Left cardiac atrium (tissue), 4 donors: ENCODE data around the gene SNX8. TPM values are rescaled to one million over a fixed set of nuclear protein-coding genes. Genes with fewer than 3 reads are reported as not detected.

ENCODE experiments used
- ATAC-seq, 2 donors: fragments of 200-7000 bp; cut with Tn5 transposase; one replicate each; pipeline ENCODE4 v1.9.1; 2020; ENCODE audit warnings: mild to moderate bottlenecking in 2 of 2, moderate library complexity in 2 of 2
- DNase-seq: peaks from one replicate; pipeline ENCODE4 v3.0.0-alpha.2; 2020
- intact Hi-C, 2 donors: fragments of 100-400 bp; cut with DNase I; formaldehyde crosslinking; loops; one replicate each; pipeline versions ENCODE4 v1.14.1 to v1.15.1; 2022 to 2023
- microRNA-seq, 2 donors: library from miRNA; unstranded; fragments of <30 nt; microRNA quantifications; one replicate each; pipeline ENCODE4 v1.2.0, GENCODE V29; 2020
- total RNA-seq, 2 donors: library from RNA; stranded (reverse); fragmentation: NEBNext Ultra II Directional; extraction: Animal tissue kit (Norgen Biotek cat#: 25700); gene quantifications; one replicate each; pipeline ENCODE4 v1.2.1, GENCODE V29; 2021
- donor health status: DM: no; HTN: yes; CAD: no.
- donor health status: DM: no; HTN: yes; CAD: no; lungs with severe emphysema.
- donor health status: DM: yes; HTN: yes; CAD: no.
- donor health status: Dilated cardiomyopathy.

The SNX8 gene
- total RNA-seq, 2 donors from 2014 or later: 31.3 to 38.5 TPM

DNA sequence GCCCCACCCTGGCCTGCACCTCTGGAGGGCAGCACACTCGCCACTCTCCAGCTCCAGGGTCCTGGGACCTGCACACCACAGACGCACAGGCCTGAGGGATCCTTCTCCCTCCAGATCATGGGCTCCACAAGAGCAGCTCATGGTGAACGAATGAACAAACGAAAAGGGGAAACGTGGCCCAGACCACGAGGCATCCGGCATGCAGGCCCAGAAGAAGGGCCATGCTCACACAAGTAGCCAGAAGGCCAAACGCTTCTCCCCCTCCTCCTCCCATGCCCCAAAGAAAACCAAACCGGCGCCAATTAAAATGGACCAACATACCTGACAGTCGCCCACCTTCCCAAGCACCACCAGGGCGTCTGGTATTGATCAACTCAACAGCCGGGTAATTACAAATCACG is 111.9 kb downstream of the SNX8 start:
- intact Hi-C loops: loop anchor here (10.0 kb wide), 1 partner anchor 538 kb away; no protein-coding TSS in a partner anchor
- ATAC-seq (no peak), DNase-seq (no peak)

Small RNA genes lying within 50 kb of the gene (microRNA-seq; reads per million reads assigned to microRNA genes)
- gene MIR6836: 0.20 to 0.27 reads per million in 2 donors

Other genes starting within 250 kb of the SNX8 start
- 10 to 100 TPM; 18.9 to 24.9 TPM for gene MAD1L1, start 81.5 kb downstream of the SNX8 start, total RNA-seq
- 10 to 100 TPM; 18.9 TPM for gene MRM2, start 72.2 kb downstream of the SNX8 start, total RNA-seq
- 10 to 100 TPM; 15.4 to 15.8 TPM for gene NUDT1, start 72.2 kb downstream of the SNX8 start, total RNA-seq
- 10 to 100 TPM; 59.6 to 96.1 TPM for gene EIF3B, start 40.4 kb upstream of the SNX8 start, total RNA-seq
- gene CHST12, start 89.2 kb upstream of the SNX8 start, total RNA-seq: 10 to 100 TPM; 18.4 to 19.8 TPM
- not detected for gene GRIFIN, start 162.0 kb upstream of the SNX8 start, total RNA-seq
- 1 to 10 TPM; 8.7 to 9.2 TPM for gene LFNG, start 205.3 kb upstream of the SNX8 start, total RNA-seq
- gene BRAT1, start 241.1 kb upstream of the SNX8 start, total RNA-seq: 10 to 100 TPM; 14.6 to 17.6 TPM
- gene IQCE, start 244.5 kb upstream of the SNX8 start, total RNA-seq: 10 to 100 TPM; 11.5 to 12.0 TPM